Chondrocyte (in vitro differentiated cells): ENCODE measurements around the gene TRIP6. TPM values are rescaled to one million over a fixed set of nuclear protein-coding genes. Genes with fewer than 3 reads are reported as not detected.

Experiments
- DNase-seq: peaks from one replicate; pipeline ENCODE4 v3.0.0; 2021; ENCODE audit warnings: mixed read lengths, low spot score
- H3K27ac Mint-ChIP-seq: one replicate; pipeline ENCODE4 v1.8.0; 2021; ENCODE audit warnings: mild to moderate bottlenecking, moderate library complexity, mixed read lengths; ENCODE audit not compliant: unreplicated experiment
- H3K27me3 Mint-ChIP-seq: 2 replicates; pipeline ENCODE4 v1.8.0; 2021; ENCODE audit warnings: low read depth, mixed read lengths
- H3K36me3 Mint-ChIP-seq: 2 replicates; pipeline ENCODE4 v1.8.0; 2021; ENCODE audit warnings: low read depth, mixed read lengths
- H3K4me1 Mint-ChIP-seq: 2 replicates; pipeline ENCODE4 v1.8.0; 2021; ENCODE audit warnings: low read depth, mild to moderate bottlenecking, mixed read lengths
- H3K4me3 Mint-ChIP-seq: one replicate; pipeline ENCODE4 v1.8.0; 2021; ENCODE audit warnings: mild to moderate bottlenecking, moderate library complexity, mixed read lengths; ENCODE audit not compliant: unreplicated experiment
- H3K9me3 Mint-ChIP-seq: 2 replicates; pipeline ENCODE4 v1.8.0; 2021; ENCODE audit warnings: low read depth, mixed read lengths
- total RNA-seq: library from RNA; stranded (reverse); gene quantifications from 3 replicates; pipeline ENCODE4 v1.2.1, GENCODE V29; 2021
- TF ChIP-seq, protein P1 (sequence below): fragments of 200-600 bp; sonication (generic); IDR thresholded peaks from 2 replicates; pipeline ENCODE4 v1.5.0; 2021; ENCODE audit warnings: antibody characterized with exemption, mild to moderate bottlenecking, moderate library complexity

The TRIP6 gene
- total RNA-seq, 1 donor from 2014 or later, result 104 TPM

DNA sequence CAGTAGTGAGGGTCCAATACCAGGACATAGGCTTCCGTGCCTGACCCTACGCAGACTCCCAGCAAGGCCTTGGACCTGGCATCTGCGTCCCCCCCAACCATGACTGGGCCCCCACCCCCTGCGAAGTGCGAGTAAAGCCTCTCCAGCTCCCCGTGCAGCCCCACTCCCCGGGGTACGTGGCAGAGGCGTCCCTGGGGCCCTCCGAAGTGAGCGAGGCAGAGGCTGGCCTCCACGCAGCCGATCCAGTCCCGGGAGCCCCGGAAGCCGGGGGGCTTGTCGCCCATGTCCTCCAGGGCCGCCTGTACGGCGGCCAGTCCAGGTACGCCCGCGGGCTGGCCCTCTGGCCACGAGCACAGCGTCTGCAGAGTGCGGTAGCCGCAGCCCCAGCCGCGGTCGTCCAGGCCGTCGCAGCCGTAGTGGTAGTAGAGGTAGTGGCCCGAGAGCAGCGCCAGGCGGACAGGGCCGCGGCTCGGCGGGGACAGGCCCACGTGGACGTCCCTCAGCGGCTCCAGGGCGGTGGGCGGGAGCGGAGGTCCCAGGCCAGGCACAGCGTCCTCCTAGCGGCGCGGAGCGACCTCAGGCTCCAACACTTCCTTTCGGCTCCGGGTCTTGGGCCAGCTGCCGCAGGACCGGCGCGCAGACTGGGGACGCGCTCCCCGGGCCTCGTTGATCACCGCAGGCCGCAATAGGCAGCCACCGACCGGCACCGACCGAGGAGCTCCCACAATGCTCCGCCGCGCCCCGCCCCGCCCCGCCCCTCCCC lies 22.0 kb downstream of the TRIP6 start, which contains the start of gene UFSP1:
UFSP1 (minus strand) TSS at position 728 of the 763 bp plus-strand sequence; CDS start at position 284, 444 bp downstream.
- DNase-seq, result peak; percentile 93
- no peaks in the 10 kb centered on the region for H3K9me3 Mint-ChIP-seq
- TF ChIP-seq, protein P1, sequence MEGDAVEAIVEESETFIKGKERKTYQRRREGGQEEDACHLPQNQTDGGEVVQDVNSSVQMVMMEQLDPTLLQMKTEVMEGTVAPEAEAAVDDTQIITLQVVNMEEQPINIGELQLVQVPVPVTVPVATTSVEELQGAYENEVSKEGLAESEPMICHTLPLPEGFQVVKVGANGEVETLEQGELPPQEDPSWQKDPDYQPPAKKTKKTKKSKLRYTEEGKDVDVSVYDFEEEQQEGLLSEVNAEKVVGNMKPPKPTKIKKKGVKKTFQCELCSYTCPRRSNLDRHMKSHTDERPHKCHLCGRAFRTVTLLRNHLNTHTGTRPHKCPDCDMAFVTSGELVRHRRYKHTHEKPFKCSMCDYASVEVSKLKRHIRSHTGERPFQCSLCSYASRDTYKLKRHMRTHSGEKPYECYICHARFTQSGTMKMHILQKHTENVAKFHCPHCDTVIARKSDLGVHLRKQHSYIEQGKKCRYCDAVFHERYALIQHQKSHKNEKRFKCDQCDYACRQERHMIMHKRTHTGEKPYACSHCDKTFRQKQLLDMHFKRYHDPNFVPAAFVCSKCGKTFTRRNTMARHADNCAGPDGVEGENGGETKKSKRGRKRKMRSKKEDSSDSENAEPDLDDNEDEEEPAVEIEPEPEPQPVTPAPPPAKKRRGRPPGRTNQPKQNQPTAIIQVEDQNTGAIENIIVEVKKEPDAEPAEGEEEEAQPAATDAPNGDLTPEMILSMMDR, result no peak
- H3K36me3 Mint-ChIP-seq, result peaks cover 37% of the 10 kb centered on the region
- H3K4me1 Mint-ChIP-seq, result peaks cover 31% of the 10 kb centered on the region
- H3K27ac Mint-ChIP-seq, result peak within 1 kb of the TSS; percentile 86
- peak within 1 kb of the TSS; percentile 74 for H3K4me3 Mint-ChIP-seq
- H3K27me3 Mint-ChIP-seq, result no peaks in the 10 kb centered on the region

- Mint-ChIP-seq H3K9me3 (no peaks in the 10 kb centered on the region), H3K36me3 (peaks cover 24% of the 10 kb centered on the region), H3K4me1 (peaks cover 33% of the 10 kb centered on the region), H3K27me3 (peaks cover under 1% of the 10 kb centered on the region), H3K4me3 (peak overlapping the region; percentile 74), H3K27ac (peak overlapping the region; percentile 86)
- DNase-seq, result no peak
- TF ChIP-seq, protein P1, result no peak
These were observed 23.7 kb downstream of the TRIP6 start for GRCh38 chr7:100890653-100891567.

GRCh38 chr7:100891568-100892247 lies 24.5 kb downstream of the TRIP6 start:
- TF ChIP-seq, protein P1, result no peak
- no peak for DNase-seq
- no peaks in the 10 kb centered on the region for H3K9me3 Mint-ChIP-seq
- H3K27ac Mint-ChIP-seq, result no peak overlapping the region
- peaks cover 21% of the 10 kb centered on the region for H3K36me3 Mint-ChIP-seq
- H3K27me3 Mint-ChIP-seq, result peaks cover 7% of the 10 kb centered on the region
- H3K4me1 Mint-ChIP-seq, result peaks cover 39% of the 10 kb centered on the region
- H3K4me3 Mint-ChIP-seq, result peak overlapping the region; percentile 4

DNA sequence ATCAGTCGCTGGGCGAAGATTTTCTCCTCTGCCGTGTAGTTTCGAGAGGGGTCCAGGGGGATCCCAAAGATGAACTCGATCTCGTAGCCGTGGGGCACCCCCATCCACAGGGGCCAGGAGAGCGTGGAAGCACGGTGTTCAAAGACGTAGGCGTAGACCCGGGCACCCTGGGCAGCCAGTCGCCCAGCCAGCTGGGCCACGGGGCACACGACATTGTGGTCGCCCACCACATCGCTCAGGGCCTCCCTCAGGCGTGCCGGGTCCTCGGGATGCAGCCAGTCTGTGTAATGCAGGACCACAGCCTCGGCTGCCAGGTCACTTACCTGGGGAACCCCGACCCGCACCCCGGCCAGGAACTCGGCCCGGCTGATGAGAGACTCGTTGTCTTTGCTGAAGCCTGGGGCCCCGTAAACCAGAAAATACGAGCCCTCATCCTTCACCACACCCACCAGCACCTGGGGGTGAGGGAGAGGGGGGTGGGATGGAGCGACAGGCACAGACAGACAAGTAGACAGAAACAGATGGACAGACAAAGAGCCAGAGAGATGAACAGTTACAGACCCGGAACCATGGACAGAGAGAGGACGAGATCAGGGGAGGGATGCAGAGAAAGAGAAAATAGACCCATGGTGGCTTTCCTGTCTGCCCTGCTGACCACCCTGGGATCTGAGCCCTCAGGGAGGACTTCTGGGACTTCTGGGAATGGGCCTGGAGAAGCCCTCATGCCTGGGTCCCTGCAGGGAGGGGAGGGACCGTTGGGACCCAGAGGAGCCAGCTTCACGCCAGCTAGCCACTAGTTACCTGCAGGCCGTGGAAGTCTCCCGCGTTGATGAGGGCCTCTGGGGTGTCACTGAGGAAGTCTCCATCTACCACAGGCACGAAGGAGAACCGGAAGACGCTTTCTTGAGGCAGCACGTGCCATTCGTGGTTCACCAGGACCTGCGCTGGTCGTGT lies 25.5 kb downstream of the TRIP6 start:
- DNase-seq, result no peak
- Mint-ChIP-seq H3K27ac (no peak overlapping the region), H3K4me3 (no peak overlapping the region)

More for the DNA sequence above, 25.5 kb downstream of the TRIP6 start:
- TF ChIP-seq, protein P1, result no peak
- peaks cover 34% of the 10 kb centered on the region for H3K4me1 Mint-ChIP-seq
- H3K27me3 Mint-ChIP-seq, result peaks cover 9% of the 10 kb centered on the region
- H3K36me3 Mint-ChIP-seq, result peaks cover 13% of the 10 kb centered on the region
- H3K9me3 Mint-ChIP-seq, result no peaks in the 10 kb centered on the region
